SH-SY5Y (cell line): ENCODE measurements around the gene MSI2.

Source experiments
- GATA2 ChIP-seq: IDR thresholded peaks from 2 replicates; pipeline ENCODE4 v1.6.1; 2011; ENCODE audit warnings: mild to moderate bottlenecking, low read depth, low read length
- GATA3 ChIP-seq: IDR thresholded peaks from 2 replicates; pipeline ENCODE4 v1.6.1; 2011; ENCODE audit warnings: low read depth, mild to moderate bottlenecking, low read length, moderate library complexity

DNA sequence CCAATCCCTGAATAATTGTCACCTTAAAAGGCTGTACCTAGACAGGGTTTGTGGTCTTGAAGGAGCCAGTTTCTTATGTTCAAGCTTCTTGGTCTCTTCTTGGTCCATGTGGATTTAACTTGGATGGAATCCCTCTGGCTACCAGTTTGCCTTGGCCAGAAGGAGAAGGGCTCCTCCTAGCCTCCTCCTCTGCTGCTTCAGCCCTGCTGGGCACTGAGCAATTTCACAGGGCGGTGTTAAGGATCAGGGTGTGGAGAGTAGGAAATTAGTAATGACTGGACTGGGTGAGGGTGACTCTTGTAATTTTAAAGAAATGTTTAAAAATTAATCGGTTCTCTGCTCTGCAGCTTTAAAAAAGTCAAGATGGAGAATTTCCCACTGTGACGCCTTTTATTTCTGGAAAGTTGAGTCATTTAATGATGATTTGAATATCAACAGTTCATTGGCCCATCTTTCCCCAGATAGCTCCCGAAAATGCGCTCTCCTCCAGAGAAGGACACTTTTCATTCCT, 96.4 kb downstream of the MSI2 start:
- TF ChIP-seq GATA2 (no peak), GATA3 (no peak)
